Testis (tissue), 3 donors: ENCODE measurements around the gene METTL26. TPM values are rescaled to one million over a fixed set of nuclear protein-coding genes. Genes with fewer than 3 reads are reported as not detected.

Experiments used
- DNase-seq: peaks from one replicate; pipeline ENCODE4 v3.0.0-alpha.2; 2019
- H3K27ac ChIP-seq, 2 donors: fragments of 200-600 bp; sonication (generic); one replicate each; pipeline ENCODE4 v1.5.1; 2019
- H3K27me3 ChIP-seq: fragments of 200-600 bp; sonication (generic); one replicate; pipeline ENCODE4 v1.5.1; 2019
- H3K36me3 ChIP-seq: fragments of 200-600 bp; sonication (generic); one replicate; pipeline ENCODE4 v1.5.1; 2017; ENCODE audit warnings: low read depth; ENCODE audit errors: missing control alignments
- H3K4me1 ChIP-seq: fragments of 200-600 bp; sonication (generic); one replicate; pipeline ENCODE4 v1.5.1; 2019
- H3K4me3 ChIP-seq, 2 donors: fragments of 200-600 bp; sonication (generic); one replicate each; pipeline ENCODE4 v1.5.1; 2017 to 2019
- H3K9me3 ChIP-seq: fragments of 200-600 bp; sonication (generic); one replicate; pipeline ENCODE4 v1.5.1; 2017
- POLR2A ChIP-seq: fragments of 450-650 bp; IDR thresholded peaks from one replicate; pipeline ENCODE4 v1.6.1; 2017; ENCODE audit warnings: antibody characterized with exemption, mild to moderate bottlenecking, moderate library complexity
- WGBS, 2 donors: methylation state at CpG; one replicate each; pipeline ENCODE4 v1.1.5; 2018; 5-methylcytosine and 5-hydroxymethylcytosine counted together
- intact Hi-C: fragments of 100-400 bp; cut with DNase I; formaldehyde crosslinking; loops from one replicate; pipeline ENCODE4 v1.15.1; 2023; ENCODE audit warnings: low total_unique reads
- polyA plus RNA-seq: library from polyadenylated mRNA; stranded (reverse); fragments of 350-450 nt; fragmentation: Illumina TruSeq; extraction: RNeasy Lipid Tissue Mini Kit (QIAGEN cat#74804); gene quantifications from one replicate; pipeline ENCODE4 v1.2.3, GENCODE V29; 2014; ENCODE audit warnings: low read depth, low replicate concordance; ENCODE audit not compliant: insufficient read depth
- total RNA-seq, 2 donors: library from RNA; depleted of rRNA; stranded (reverse); fragments of >200 nt; gene quantifications; one replicate each; pipeline ENCODE4 v1.2.3, GENCODE V29; 2016
- TF ChIP-seq, protein P1 (sequence below), 3 experiments: fragments of 450-650 bp in 2 of 3; fragments of 200-600 bp in 1 of 3; sonication (generic) in 1 of 3; IDR thresholded peaks; one replicate each; pipeline ENCODE4 v1.5.1; 2016 to 2019; ENCODE audit warnings: antibody characterized with exemption in 3 of 3, mild to moderate bottlenecking in 2 of 3, moderate library complexity in 1 of 3

Gene METTL26
- total and polyA plus RNA-seq, 3 donors from 2014 or later = 72.1 to 185 (median 161) TPM

DNA sequence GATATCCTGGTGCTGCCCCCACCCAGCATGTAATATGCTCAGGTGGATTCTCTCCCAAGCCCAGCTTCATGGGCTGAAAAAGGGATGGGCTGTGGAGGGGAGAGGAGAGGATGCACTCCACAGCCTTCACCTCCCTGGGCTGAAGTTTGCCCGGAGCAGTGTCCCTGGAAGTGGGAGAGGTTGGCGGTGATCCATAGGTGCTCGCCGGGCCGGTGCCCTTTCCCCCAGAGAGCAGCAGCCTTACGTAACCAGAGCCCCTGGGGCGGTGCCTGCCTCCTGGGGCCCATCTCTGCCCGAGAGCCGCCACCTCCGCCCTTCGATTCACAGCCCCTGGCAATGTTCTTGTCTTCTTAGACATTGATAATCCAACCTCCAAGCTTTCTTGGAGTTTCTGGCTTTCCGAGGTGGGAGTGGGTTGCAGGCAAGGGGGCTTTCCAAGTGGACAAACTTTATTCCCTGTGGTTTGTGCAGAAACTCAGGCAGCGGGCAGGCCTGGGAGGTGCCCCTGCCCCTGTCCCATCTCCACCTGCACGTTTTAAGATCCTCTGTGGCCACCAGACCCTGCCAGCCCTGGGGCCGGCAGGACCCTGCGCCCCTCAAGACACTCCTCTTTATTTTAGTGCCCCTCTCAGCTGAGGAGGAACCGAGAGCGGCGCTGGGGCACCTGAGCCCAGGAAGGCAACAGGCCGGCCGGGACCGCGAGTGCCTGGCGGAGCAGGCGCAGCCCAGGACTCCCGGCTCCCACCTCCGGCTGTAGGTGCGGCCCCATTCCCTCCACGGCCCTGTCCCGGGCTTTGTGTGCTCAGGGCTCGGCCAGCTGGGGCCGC is 10.0 kb upstream of the METTL26 start:
- Histone ChIP-seq H3K27ac (no peak overlapping the region), H3K9me3 (no peaks in the 10 kb centered on the region), H3K4me3 (no peak overlapping the region), H3K4me1 (peaks cover 28% of the 10 kb centered on the region), H3K36me3 (no peaks in the 10 kb centered on the region), H3K27me3 (no peaks in the 10 kb centered on the region)
- 75 to 79% methylated on average over 14 to 32 of the region's 32 CpGs for WGBS, 2 donors
- TF ChIP-seq, protein P1, sequence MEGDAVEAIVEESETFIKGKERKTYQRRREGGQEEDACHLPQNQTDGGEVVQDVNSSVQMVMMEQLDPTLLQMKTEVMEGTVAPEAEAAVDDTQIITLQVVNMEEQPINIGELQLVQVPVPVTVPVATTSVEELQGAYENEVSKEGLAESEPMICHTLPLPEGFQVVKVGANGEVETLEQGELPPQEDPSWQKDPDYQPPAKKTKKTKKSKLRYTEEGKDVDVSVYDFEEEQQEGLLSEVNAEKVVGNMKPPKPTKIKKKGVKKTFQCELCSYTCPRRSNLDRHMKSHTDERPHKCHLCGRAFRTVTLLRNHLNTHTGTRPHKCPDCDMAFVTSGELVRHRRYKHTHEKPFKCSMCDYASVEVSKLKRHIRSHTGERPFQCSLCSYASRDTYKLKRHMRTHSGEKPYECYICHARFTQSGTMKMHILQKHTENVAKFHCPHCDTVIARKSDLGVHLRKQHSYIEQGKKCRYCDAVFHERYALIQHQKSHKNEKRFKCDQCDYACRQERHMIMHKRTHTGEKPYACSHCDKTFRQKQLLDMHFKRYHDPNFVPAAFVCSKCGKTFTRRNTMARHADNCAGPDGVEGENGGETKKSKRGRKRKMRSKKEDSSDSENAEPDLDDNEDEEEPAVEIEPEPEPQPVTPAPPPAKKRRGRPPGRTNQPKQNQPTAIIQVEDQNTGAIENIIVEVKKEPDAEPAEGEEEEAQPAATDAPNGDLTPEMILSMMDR (IDR thresholded peaks at IDR 0.05) = no peak
- TF ChIP-seq POLR2A = no peak
- intact Hi-C loops = no loop called here
- DNase-seq = no peak

DNA sequence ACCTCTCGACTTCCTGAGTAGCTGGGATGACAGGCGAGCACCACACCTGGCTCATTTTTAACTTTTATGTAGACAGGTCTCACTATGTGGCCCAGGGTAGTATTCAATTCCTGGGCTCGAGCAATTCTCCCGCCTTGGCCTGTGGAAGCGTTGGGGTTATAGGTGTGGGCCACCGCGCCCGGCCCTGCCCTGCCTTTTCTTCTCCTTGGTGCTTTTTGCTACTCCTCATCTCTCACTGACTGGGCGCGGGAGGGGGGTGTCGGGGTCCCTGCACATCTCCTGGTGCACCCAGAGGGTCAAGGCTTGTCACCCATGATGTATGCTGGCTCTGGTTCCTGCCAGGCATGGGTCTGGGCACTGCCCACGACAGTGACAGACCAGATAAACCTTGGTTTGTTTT is 8.5 kb upstream of the METTL26 start:
- no peak overlapping the region for H3K27ac ChIP-seq
- no peak for TF ChIP-seq POLR2A
- TF ChIP-seq, protein P1 (IDR thresholded peaks at IDR 0.05) = no peak
- H3K27me3 ChIP-seq = no peaks in the 10 kb centered on the region
- peaks cover 20% of the 10 kb centered on the region for H3K4me1 ChIP-seq
- H3K36me3 ChIP-seq = no peaks in the 10 kb centered on the region
- H3K4me3 ChIP-seq = no peak overlapping the region
- no peaks in the 10 kb centered on the region for H3K9me3 ChIP-seq
- DNase-seq = no peak
- WGBS, 2 donors = 87 to 89% methylated on average over 12 of the region's 12 CpGs
- intact Hi-C loops = no loop called here

DNA sequence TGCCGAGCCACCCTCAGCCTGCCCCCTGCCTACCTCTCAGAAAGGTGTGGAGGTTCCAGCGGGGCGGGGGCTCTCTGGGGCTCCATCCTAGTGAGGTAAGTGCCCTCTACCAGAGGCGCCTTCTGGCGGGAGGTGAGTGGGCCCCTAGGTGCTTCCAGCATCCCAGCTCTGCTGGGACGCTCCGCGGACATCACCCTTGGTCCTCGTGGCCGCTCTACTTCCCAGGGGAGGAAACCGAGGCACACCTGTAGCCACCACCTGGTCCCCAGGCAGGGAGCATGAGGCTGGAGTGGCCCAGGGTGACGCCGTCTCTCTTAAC is 6.9 kb upstream of the METTL26 start:
- TF ChIP-seq POLR2A = no peak
- TF ChIP-seq, protein P1 (IDR thresholded peaks at IDR 0.05) = no peak
- Histone ChIP-seq H3K36me3 (no peaks in the 10 kb centered on the region), H3K27me3 (no peaks in the 10 kb centered on the region), H3K4me3 (peak overlapping the region in 1 of 2 donors; percentile 72), H3K9me3 (no peaks in the 10 kb centered on the region), H3K4me1 (peaks cover 18% of the 10 kb centered on the region), H3K27ac (peak overlapping the region; percentile 72 to 89)
- intact Hi-C loops = no loop called here
- no peak for DNase-seq
- WGBS, 2 donors = 76% methylated on average over 13 of the region's 13 CpGs; no CpG with 5 or more reads in 1 of the 2 donors

DNA sequence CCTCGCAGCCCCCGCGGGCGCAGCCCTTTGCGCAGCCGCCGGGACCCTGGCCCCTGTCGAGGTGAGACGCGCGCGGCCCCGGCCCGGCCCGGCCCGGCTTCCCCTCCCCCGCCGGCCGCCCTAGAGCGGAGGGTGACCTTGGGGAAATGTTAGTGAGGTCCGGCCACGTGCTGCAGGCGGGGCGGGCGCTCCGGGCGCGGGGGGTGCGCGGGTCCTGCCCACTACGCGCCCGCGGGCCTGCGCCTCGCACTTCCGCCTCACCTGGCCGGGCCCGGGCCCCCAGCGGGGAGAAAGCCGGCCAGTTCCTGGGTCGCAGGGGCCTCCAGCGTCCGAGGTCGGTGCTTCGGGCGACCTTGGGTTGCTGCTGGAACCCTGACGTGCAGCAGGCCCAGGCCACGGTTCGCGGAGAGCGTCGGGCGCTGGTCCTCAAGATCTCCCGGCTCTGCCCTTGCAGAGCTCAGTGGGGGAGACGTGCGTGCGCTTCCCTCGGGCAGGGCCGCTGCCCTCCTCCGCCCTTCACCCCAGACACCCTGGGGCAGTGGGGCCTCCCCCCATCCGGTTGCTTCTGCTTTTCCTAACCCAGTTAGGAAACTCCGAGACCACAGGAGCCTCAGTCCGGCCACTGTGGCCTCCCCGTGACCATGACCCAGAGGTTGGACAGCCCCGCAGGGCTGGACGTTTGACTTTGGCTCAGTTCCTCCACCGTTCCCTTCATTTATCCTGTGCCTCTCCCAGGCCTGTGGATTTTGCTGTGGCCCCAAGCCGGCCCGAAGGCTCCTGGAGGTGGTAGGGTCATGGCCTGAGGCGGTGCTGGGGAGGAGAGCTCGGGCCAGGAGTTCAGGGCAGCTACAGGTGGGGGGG is 6.3 kb upstream of the METTL26 start:
- TF ChIP-seq, protein P1 (IDR thresholded peaks at IDR 0.05) = no peak
- TF ChIP-seq POLR2A = no peak
- H3K27me3 ChIP-seq = no peaks in the 10 kb centered on the region
- peak overlapping the region; percentile 72 to 89 for H3K27ac ChIP-seq
- peak; percentile 85 for DNase-seq
- H3K9me3 ChIP-seq = no peaks in the 10 kb centered on the region
- peak overlapping the region; percentile 72 to 74 for H3K4me3 ChIP-seq
- intact Hi-C loops = no loop called here
- no peaks in the 10 kb centered on the region for H3K36me3 ChIP-seq
- H3K4me1 ChIP-seq = peaks cover 18% of the 10 kb centered on the region
- WGBS, 2 donors = 2 to 3% methylated on average over 8 to 52 of the region's 72 CpGs
